Heart left ventricle (tissue), 16 donors: Measurements from ENCODE around the gene PTTG1IP. TPM values are rescaled to one million over a fixed set of nuclear protein-coding genes. Genes with fewer than 3 reads are reported as not detected.

Source experiments
- ATAC-seq, 4 donors: fragments of 200-7000 bp; cut with Tn5 transposase; one replicate each; pipeline ENCODE4 v1.9.1; 2020 to 2022; ENCODE audit warnings: moderate library complexity in 4 of 4, mild to moderate bottlenecking in 3 of 4, moderate number of reproducible peaks in 1 of 4
- DNase-seq, 5 donors: peaks; one replicate each; pipeline ENCODE4 v3.0.0-alpha.2; 2020
- H3K27ac ChIP-seq, 12 donors: fragments of 200-600 bp; sonication (generic) in 4 of 12; one replicate each; pipeline versions ENCODE4 v1.5.0 to v1.8.0; 2016 to 2022; ENCODE audit warnings: mild to moderate bottlenecking in 2 of 12
- H3K27me3 ChIP-seq, 9 donors: fragments of 200-600 bp; sonication (generic) in 2 of 9; one replicate each; pipeline versions ENCODE4 v1.5.1 to v1.8.0; 2016 to 2022; ENCODE audit warnings: mild to moderate bottlenecking in 3 of 9
- H3K36me3 ChIP-seq, 9 donors: fragments of 200-600 bp; sonication (generic) in 2 of 9; one replicate each; pipeline versions ENCODE4 v1.5.0 to v1.8.0; 2018 to 2022; ENCODE audit warnings: mild to moderate bottlenecking in 2 of 9
- H3K4me1 ChIP-seq, 12 donors: fragments of 200-600 bp; sonication (generic) in 4 of 12; one replicate each; pipeline versions ENCODE4 v1.5.0 to v1.8.0; 2016 to 2022; ENCODE audit warnings: mild to moderate bottlenecking in 3 of 12
- H3K4me3 ChIP-seq, 12 donors: fragments of 200-600 bp; sonication (generic) in 4 of 12; one replicate each; pipeline versions ENCODE4 v1.5.0 to v1.8.0; 2017 to 2022; ENCODE audit warnings: mild to moderate bottlenecking in 9 of 12, moderate library complexity in 4 of 12
- H3K9me3 ChIP-seq, 12 donors: fragments of 200-600 bp; sonication (generic) in 4 of 12; one replicate each; pipeline versions ENCODE4 v1.5.0 to v1.8.0; 2016 to 2022; ENCODE audit warnings: mild to moderate bottlenecking in 1 of 12
- CTCF ChIP-seq, 12 donors: fragments of 200-600 bp; sonication (generic) in 4 of 12; IDR thresholded peaks; one replicate each; pipeline versions ENCODE4 v1.5.0 to v1.8.0; 2018 to 2022; ENCODE audit warnings: antibody characterized with exemption in 12 of 12, mild to moderate bottlenecking in 5 of 12
- POLR2A ChIP-seq, 2 donors: fragments of 450-650 bp; IDR thresholded peaks; one replicate each; pipeline ENCODE4 v1.6.1; 2017; ENCODE audit warnings: antibody characterized with exemption in 2 of 2, mild to moderate bottlenecking in 2 of 2, moderate library complexity in 2 of 2
- WGBS, 4 donors: extraction: QIAGEN DNeasy Blood & Tissue Kit in 2 of 4; methylation state at CpG; one replicate each; pipeline versions ENCODE4 v1.1.5 to v1.1.7; 2013 to 2018; 5-methylcytosine and 5-hydroxymethylcytosine counted together
- intact Hi-C, 10 donors: fragments of 100-400 bp; cut with DNase I; formaldehyde crosslinking; loops; one replicate each; pipeline versions ENCODE4 v1.11.1 to v1.14.2; 2022
- polyA plus RNA-seq, 2 donors: library from polyadenylated mRNA; stranded (reverse); fragments of 200-250 nt; gene quantifications; one replicate each; pipeline ENCODE4 v1.2.3, GENCODE V29; 2013
- total RNA-seq, 9 donors: library from RNA; depleted of rRNA in 2 of 9; stranded (reverse); fragments of >200 nt in 2 of 9; fragmentation: NEBNext Ultra II Directional in 3 of 9; extraction: Animal tissue kit (Norgen Biotek cat#: 25700) in 3 of 9; gene quantifications; one replicate each; pipeline versions ENCODE4 v1.1.0 to v1.2.4, GENCODE V29; 2016 to 2023
- donor health status: ischemic (EF 13 %, LVEDD 7.1; RV severe dilation, severe dysfunction).
- donor health status: healthy with polysubstance abuse.
- donor health status: DM: no; HTN: yes; CAD: no.
- donor health status: DM: no; HTN: no; CAD: no.
- donor health status: ischemic (EF 25% LVEDD 6.9; RV normal size, moderate dysfunction).
- donor health status: ischemic (EF 25% LVEDD 5.7; RV mildly dilated, moderate dysfunction).
- donor health status: healthy.
- donor health status: DM: yes; HTN: yes; CAD: no.
- donor health status: ischemic (EF 35%, LVEDD 5.7; RV mildly dilated, moderate dysfunction).
- donor health status: nonischemic (EF 11% LVEDD 7.7; RV severe dilation, severe dysfunction).
- donor health status: DM: yes; HTN: yes; CAD: no.
- donor health status: PGD.
- donor health status: ischemic (EF 29% LVEDD 5.4; RV normal size, mild dysfunction).
- donor health status: nonischemic (EF 23%, LVEDD 6.1; RV moderate dilation, normal function).

The PTTG1IP gene
- total and polyA plus RNA-seq, 11 donors = 126 to 319 (median 172) TPM

DNA sequence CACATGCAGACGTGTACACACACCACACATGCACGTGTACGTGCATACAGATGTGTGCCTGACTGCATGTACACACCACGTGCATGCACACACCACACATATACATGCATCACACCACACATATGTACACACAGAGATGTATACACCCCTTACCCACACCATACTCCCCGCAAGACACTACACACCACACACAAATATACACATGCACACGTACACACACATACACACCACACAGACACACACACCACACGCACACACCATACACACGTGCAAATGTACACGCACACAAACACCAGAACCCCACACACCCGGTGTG, 37.5 kb upstream of the PTTG1IP start:
- peak overlapping the region in 1 of 12 donors; percentile 35 for H3K4me3 ChIP-seq
- no peaks in the 10 kb centered on the region for H3K9me3 ChIP-seq
- no peaks in the 10 kb centered on the region for H3K27me3 ChIP-seq
- peaks cover 0 to 97% (median 7%) of the 10 kb centered on the region in 12 donors for H3K4me1 ChIP-seq
- ATAC-seq (no peak), DNase-seq (no peak)
- H3K27ac ChIP-seq = peak overlapping the region in 1 of 12 donors; percentile 88
- intact Hi-C loops = loop anchor here in 1 of 10 donors (10.0 kb wide), 1 partner anchor 406 kb away; no protein-coding TSS in a partner anchor
- TF ChIP-seq CTCF (IDR thresholded peaks at IDR 0.05) (no peak), POLR2A (IDR thresholded peaks at IDR 0.05) (no peak)
- H3K36me3 ChIP-seq = peaks cover 0 to 34% (median 0%) of the 10 kb centered on the region in 9 donors
- WGBS, 4 donors = 71 to 83% (median 75%) methylated on average over 9 to 10 of the region's 10 CpGs

DNA sequence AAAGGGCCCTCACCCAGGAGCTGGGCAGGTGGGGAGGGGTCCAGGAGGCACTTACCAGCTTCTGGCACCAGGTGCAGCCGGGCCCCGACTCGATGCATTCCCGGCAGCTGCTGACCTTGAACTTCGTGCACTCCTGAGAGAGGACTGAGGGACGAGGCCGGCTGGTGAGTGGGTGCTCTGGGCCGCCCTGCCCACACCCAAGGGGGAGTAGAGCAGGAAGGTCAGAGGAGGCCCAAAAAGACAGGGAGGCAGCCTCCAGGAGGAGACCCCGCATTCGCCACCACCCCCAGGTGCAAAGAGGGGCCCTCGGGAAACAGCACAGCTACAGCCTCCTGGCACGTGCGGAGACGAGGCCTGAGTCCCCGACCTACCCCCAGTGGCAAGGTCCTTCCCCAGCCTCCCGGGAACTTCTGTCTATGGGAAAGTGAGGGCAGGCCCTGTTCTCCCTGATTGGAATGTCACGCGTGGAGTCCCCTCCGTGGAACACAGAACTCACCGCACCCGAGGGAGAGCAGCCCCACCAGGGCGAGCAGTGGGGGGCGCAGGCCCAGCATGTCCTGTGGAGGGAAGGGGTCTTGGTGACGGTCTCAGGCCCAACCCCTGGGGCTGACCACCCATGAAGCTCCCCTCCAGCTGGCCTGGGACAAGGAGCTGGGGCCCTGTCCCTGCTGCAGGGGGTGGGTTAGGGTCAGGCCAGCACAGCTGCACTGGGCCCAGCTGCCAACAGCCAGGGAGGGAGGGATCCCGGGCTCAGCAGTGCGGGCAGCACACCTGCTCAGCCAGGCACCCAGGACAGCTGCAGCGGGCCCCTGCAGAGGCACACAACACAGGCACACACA, 37.0 kb upstream of the PTTG1IP start:
- peak in 1 of 5 donors; percentile 48 for DNase-seq
- peak in 1 of 4 donors; percentile 2 for ATAC-seq
- Histone ChIP-seq H3K4me1 (peaks cover 0 to 96% (median 7%) of the 10 kb centered on the region in 12 donors), H3K9me3 (no peaks in the 10 kb centered on the region), H3K36me3 (peaks cover 0 to 34% (median 0%) of the 10 kb centered on the region in 9 donors), H3K27ac (peak overlapping the region in 1 of 12 donors; percentile 88), H3K27me3 (peaks cover 0 to 4% (median 0%) of the 10 kb centered on the region in 9 donors), H3K4me3 (no peak overlapping the region)
- WGBS, 4 donors = 78 to 93% (median 81%) methylated on average over 9 to 27 of the region's 27 CpGs
- intact Hi-C loops = loop anchor here in 1 of 10 donors (10.0 kb wide), 1 partner anchor 406 kb away; no protein-coding TSS in a partner anchor
- TF ChIP-seq CTCF (IDR thresholded peaks at IDR 0.05) (no peak), POLR2A (IDR thresholded peaks at IDR 0.05) (no peak)

GRCh38 chr21:44909719-44910118, 36.2 kb upstream of the PTTG1IP start:
- ATAC-seq = no peak
- peak overlapping the region in 1 of 12 donors; percentile 83 for H3K27ac ChIP-seq

More at GRCh38 chr21:44909719-44910118, 36.2 kb upstream of the PTTG1IP start:
- DNase-seq = no peak
- H3K9me3 ChIP-seq = no peaks in the 10 kb centered on the region
- 92 to 96% (median 93%) methylated on average over 9 of the region's 9 CpGs for WGBS, 4 donors
- no peak overlapping the region for H3K4me3 ChIP-seq
- H3K36me3 ChIP-seq = peaks cover 0 to 41% (median 0%) of the 10 kb centered on the region in 9 donors
- intact Hi-C loops = loop anchor here in 1 of 10 donors (10.0 kb wide), 1 partner anchor 405 kb away; no protein-coding TSS in a partner anchor
- H3K27me3 ChIP-seq = peaks cover 0 to 4% (median 0%) of the 10 kb centered on the region in 9 donors
- peaks cover 0 to 95% (median 7%) of the 10 kb centered on the region in 12 donors for H3K4me1 ChIP-seq
- no peak for TF ChIP-seq CTCF (IDR thresholded peaks at IDR 0.05)
- no peak for TF ChIP-seq POLR2A (IDR thresholded peaks at IDR 0.05)
